ENCODE data around the gene TSG101. TPM values are rescaled to one million over a fixed set of nuclear protein-coding genes. Genes with fewer than 3 reads are reported as not detected.

TSG101 gene
- total and polyA plus RNA-seq, 5 experiments from 2014 or later = 31.8 to 58.7 (median 42.5) TPM

DNA sequence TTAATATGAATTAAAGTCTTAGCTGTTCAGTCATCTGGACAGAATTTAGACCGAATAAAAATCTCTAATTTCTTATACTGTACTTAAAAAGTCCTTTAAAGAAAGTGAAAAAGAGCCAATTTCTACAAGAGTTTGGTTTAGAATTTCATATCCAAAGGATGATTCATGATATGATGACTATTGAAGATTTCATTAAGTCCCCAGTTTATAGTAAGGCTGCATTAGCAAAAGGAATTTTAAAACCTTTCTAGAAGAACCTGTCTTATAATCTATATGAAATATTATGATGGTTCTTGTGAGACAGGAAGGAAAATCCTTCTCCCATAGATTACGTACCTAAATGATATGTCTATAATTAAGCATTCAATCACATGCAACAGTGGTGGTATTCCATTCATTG, 34.8 kb downstream of the TSG101 start:
- Mint-ChIP-seq H3K27ac (peak overlapping the region in 1 of 10 donors; percentile 29), H3K4me3 (no peak overlapping the region), H3K9me3 (no peaks in the 10 kb centered on the region), H3K36me3 (peaks cover 0 to 86% (median 37%) of the 10 kb centered on the region in 3 donors), H3K27me3 (no peaks in the 10 kb centered on the region), H3K4me1 (peaks cover 5 to 11% (median 9%) of the 10 kb centered on the region in 4 donors)
- DNase-seq (no peak), ATAC-seq (no peak)
- POLR2A ChIA-PET = no interaction called here

DNA sequence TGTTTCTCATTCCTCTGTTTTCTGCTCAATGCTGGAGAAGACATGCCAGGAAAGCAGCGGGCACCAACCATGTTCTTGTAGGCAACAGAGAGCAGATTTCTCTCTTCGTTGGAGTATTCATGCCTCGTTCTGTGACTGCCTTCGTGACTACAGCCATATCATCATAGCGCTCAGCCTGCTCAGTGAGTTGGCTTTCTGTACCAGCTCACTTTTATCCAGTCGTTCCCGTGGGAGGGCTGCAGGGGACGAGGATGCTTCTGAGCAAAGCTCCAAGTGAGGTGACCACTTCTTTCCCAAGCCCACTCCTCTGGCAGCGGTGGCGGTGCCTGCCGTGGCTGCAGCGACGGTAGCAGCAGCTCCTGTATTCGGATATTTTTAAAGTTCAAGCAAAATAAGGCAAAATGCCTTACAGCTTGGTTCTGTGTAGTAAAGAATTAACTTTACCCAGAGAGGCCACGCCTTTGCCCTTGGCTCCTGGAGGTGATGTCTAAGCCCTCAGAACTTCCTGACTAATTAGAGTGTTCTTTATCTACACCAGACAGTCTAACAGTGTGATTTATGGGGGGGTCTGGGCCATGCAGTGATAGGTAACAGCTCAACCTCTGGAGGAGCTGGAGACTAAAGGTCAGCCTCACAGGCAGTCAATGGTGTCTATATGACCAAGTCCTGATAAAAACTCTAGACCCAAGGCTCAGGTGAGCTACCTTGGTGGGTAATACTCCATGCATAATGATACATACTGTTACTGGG, 35.8 kb downstream of the TSG101 start:
- Mint-ChIP-seq H3K36me3 (peaks cover 0 to 86% (median 37%) of the 10 kb centered on the region in 3 donors), H3K4me3 (no peak overlapping the region), H3K9me3 (no peaks in the 10 kb centered on the region), H3K27ac (peak overlapping the region in 5 of 10 donors; percentile 27 to 76 (median 39)), H3K4me1 (peaks cover 2 to 11% (median 9%) of the 10 kb centered on the region in 4 donors), H3K27me3 (no peaks in the 10 kb centered on the region)
- DNase-seq (no peak), ATAC-seq (no peak)
- POLR2A ChIA-PET = no interaction called here

DNA sequence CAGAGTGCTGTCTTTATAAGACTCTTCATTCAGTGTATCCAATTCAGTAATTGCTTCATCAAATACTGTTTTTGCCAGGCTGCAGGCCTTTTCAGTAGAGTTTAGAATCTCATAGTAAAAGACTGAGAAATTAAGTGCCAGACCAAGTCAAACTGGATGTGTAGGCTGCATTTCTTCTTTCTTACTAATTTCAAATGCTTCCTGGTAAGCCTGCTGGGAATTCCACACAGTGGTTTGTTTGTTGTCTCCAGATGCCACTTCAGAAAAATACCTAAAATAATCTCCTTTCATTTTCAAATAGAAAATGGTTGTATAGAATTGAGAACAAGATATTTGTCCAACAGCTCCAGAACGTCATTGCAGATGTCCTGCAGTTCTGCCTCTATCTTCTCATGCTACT, 36.4 kb downstream of the TSG101 start:
- peaks cover 2 to 11% (median 5%) of the 10 kb centered on the region in 4 donors for H3K4me1 Mint-ChIP-seq
- no peaks in the 10 kb centered on the region for H3K27me3 Mint-ChIP-seq
- peak overlapping the region in 4 of 10 donors; percentile 35 to 76 (median 46) for H3K27ac Mint-ChIP-seq
- ATAC-seq (no peak), DNase-seq (no peak)
- H3K36me3 Mint-ChIP-seq = peaks cover 0 to 86% (median 32%) of the 10 kb centered on the region in 3 donors
- POLR2A ChIA-PET = no interaction called here
- H3K4me3 Mint-ChIP-seq = no peak overlapping the region
- H3K9me3 Mint-ChIP-seq = no peaks in the 10 kb centered on the region

DNA sequence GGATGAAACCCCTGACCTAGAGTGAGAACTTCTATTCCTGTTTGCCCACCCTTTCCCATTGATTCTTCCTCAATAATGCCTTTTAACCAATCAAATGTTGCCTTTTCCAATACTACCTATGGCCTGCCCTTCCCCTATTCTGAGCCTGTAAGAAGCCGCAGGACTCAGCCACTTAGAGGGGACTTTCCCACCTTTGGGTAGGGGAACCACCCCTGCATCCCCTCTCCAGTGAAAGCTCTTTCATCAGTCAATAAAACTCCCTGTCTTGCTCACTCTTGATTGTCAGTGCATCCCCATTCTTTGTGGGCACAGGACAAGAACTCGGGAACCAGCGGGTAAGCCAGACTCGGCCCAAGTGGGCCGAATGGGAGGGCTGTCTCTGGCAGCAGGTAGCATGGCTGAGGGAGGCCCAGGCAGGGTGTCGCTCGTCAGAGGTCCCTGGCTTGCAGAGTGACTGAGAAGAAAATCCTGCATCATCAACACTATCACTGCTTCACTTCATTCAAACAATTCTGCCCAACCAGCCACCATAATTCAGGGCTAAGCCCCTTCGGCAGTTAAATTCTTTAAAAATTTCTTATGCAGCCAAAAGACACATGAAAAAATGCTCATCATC, 40.7 kb downstream of the TSG101 start:
- DNase-seq = no peak
- Mint-ChIP-seq H3K4me3 (no peak overlapping the region), H3K4me1 (peaks cover 2 to 11% (median 2%) of the 10 kb centered on the region in 4 donors), H3K27me3 (no peaks in the 10 kb centered on the region), H3K9me3 (no peaks in the 10 kb centered on the region), H3K27ac (peak overlapping the region in 4 of 10 donors; percentile 16 to 32 (median 30)), H3K36me3 (peaks cover 0 to 92% (median 54%) of the 10 kb centered on the region in 3 donors)
- POLR2A ChIA-PET = no interaction called here
- no peak for ATAC-seq

DNA sequence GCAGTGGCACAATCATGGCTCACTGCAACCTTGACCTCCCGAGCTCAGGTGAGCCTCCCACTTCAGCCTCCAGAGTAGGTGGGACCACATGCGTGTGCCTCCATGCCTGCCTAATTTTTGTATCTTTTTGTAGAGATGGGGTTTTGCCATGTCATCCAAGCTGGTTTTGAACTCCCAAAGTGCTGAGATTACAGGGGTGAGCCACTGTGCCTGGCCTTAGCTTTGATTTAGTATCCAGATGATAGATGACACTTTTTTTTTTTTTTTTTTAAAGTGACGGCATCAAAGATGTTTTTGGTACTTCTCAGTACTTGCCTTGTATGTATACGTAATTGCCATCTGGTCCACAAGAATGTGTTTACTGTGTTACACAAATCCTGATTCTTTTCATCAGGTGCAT, 47.7 kb downstream of the TSG101 start:
- H3K4me3 Mint-ChIP-seq = no peak overlapping the region
- no peaks in the 10 kb centered on the region for H3K9me3 Mint-ChIP-seq
- no peaks in the 10 kb centered on the region for H3K27me3 Mint-ChIP-seq
- ATAC-seq (no peak), DNase-seq (no peak)
- H3K36me3 Mint-ChIP-seq = peaks cover 13 to 93% (median 70%) of the 10 kb centered on the region in 3 donors
- POLR2A ChIA-PET = no interaction called here
- peaks cover 0 to 1% (median 0%) of the 10 kb centered on the region in 4 donors for H3K4me1 Mint-ChIP-seq
- H3K27ac Mint-ChIP-seq = no peak overlapping the region

DNA sequence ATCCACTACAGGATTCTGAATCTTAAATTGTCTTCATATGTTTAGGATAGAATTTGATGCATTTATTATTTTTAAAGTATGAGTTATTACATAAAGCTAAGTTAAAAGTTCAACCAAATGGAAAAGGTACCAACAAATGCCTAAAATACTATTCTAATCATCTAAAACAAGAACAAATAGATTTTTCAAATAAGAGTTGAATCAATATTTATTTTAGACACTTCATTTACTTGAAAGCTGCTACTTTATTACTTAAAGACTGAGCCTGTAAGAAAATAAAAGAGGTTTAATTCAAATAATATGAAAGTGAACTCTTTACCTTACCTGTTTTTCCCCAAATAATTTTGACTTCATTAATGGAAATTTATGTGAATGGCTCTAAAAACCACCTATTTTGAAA, 54.2 kb downstream of the TSG101 start:
- Mint-ChIP-seq H3K4me1 (no peaks in the 10 kb centered on the region), H3K27ac (no peak overlapping the region), H3K9me3 (no peaks in the 10 kb centered on the region), H3K27me3 (no peaks in the 10 kb centered on the region), H3K36me3 (peaks cover 6 to 39% (median 26%) of the 10 kb centered on the region in 3 donors), H3K4me3 (no peak overlapping the region)
- no peak for DNase-seq
- ATAC-seq = no peak
- POLR2A ChIA-PET = no interaction called here

DNA sequence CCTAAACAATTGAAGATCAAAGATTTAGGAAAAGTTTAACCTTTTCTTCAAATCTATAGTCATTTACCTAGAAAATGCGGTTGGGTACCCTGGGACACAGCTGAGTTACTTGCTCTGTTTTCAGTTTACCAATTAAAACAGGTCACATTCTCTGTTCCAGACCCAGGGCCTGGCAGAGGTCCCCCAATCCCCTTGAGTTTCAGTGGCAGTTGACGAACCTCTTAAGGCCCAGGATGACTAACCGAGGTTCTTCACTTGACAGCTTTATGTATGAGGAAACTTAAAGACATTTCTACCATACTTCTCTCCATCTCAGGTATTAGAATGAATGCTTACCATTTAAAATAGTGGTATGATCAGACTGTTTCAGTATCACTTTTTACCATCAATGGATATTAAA, 54.7 kb downstream of the TSG101 start:
- no peaks in the 10 kb centered on the region for H3K9me3 Mint-ChIP-seq
- no peak for DNase-seq
- no peak for ATAC-seq
- H3K4me1 Mint-ChIP-seq = no peaks in the 10 kb centered on the region
- H3K27ac Mint-ChIP-seq = no peak overlapping the region
- H3K4me3 Mint-ChIP-seq = no peak overlapping the region
- H3K27me3 Mint-ChIP-seq = no peaks in the 10 kb centered on the region
- H3K36me3 Mint-ChIP-seq = peaks cover 5 to 33% (median 24%) of the 10 kb centered on the region in 3 donors
- POLR2A ChIA-PET = no interaction called here

DNA sequence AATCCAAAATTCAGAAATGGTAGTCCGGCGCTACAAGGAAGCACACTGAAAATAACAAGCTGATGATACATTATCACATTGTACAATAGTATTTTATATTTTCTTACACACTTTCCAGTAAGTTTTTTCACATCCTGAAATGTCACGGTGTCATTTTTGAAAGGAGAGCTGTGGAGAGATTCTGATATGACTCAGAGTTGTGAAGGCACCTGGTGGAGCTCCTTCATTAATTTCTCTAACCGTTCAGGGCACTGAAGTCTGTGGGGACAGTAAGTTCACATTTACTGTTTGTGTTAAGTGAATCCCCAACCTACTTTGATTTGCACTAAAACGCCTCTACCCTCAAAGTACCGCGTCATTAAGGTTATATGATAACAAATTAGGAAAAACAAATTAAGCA, 57.8 kb downstream of the TSG101 start:
- ATAC-seq (no peak), DNase-seq (no peak)
- POLR2A ChIA-PET = no interaction called here
- no peaks in the 10 kb centered on the region for H3K9me3 Mint-ChIP-seq
- H3K4me1 Mint-ChIP-seq = no peaks in the 10 kb centered on the region
- H3K36me3 Mint-ChIP-seq = peaks cover 0 to 12% (median 4%) of the 10 kb centered on the region in 3 donors
- H3K27me3 Mint-ChIP-seq = no peaks in the 10 kb centered on the region
- no peak overlapping the region for H3K4me3 Mint-ChIP-seq
- no peak overlapping the region for H3K27ac Mint-ChIP-seq

DNA sequence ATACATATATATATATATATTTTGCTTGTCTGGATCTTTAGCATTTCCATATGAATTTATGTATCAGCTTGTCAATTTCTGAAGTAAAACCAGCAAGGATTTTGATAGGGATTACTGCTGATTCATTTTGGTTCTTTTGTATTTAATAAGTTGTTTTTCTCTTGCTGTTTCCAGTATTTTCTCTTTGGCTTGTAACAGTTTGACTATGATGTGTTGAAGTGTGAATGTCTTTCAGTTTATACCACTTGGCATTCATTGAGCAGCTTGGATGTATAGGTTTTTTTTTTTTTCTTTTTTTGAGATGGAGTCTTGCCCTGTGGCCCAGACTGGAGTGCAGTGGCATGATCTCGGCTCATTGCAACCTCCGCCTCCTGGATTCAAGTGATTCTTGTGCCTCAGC, 58.7 kb downstream of the TSG101 start:
- H3K36me3 Mint-ChIP-seq = peaks cover 0 to 6% (median 0%) of the 10 kb centered on the region in 3 donors
- H3K27ac Mint-ChIP-seq = no peak overlapping the region
- no peak for DNase-seq
- POLR2A ChIA-PET = no interaction called here
- no peaks in the 10 kb centered on the region for H3K9me3 Mint-ChIP-seq
- no peak for ATAC-seq
- H3K4me3 Mint-ChIP-seq = no peak overlapping the region
- no peaks in the 10 kb centered on the region for H3K27me3 Mint-ChIP-seq
- no peaks in the 10 kb centered on the region for H3K4me1 Mint-ChIP-seq

DNA sequence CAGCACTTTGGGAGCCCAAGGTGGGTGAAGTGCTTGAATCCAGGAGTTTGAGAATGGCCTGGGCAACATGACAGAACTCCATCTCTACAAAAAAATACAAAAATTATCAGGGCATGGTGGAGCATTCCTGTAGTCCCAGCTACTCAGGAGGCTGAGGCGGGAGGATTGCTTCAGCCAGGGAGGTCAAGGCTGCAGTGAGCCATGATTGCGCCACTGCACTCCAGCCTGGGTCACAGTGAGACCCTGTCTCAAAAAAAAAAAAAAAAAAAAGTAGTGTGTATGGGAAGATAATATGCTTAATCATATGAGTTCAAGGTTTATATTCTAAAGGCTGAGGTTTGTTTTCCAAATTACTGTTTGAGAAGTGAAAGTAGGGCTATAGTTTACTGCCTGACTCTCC, 60.3 kb downstream of the TSG101 start:
- H3K27me3 Mint-ChIP-seq = no peaks in the 10 kb centered on the region
- DNase-seq (no peak), ATAC-seq (no peak)
- H3K9me3 Mint-ChIP-seq = no peaks in the 10 kb centered on the region
- H3K27ac Mint-ChIP-seq = no peak overlapping the region
- no peaks in the 10 kb centered on the region for H3K4me1 Mint-ChIP-seq
- H3K4me3 Mint-ChIP-seq = no peak overlapping the region
- H3K36me3 Mint-ChIP-seq = peaks cover 0 to 6% (median 0%) of the 10 kb centered on the region in 3 donors
- POLR2A ChIA-PET = no interaction called here

DNA sequence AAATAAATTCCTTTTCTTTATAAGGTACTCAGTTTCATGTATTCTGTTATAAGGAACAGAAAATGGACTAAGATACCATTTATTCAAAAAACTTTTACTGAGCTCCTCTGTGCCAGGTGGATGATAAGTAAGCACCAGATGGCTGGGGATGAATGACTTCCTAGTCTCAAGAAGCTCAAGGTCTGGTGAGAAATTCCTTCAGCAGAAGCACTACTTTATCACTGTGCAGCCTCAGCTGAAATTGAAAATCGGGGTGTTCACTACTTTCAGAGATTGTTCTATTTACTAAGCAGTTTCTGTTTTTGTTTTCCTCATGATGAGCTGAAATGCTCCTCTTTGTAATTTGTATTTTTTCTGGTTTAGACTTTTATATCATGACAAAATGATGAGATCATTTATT, 63.3 kb downstream of the TSG101 start:
- ATAC-seq (no peak), DNase-seq (no peak)
- H3K4me3 Mint-ChIP-seq = no peak overlapping the region
- H3K4me1 Mint-ChIP-seq = no peaks in the 10 kb centered on the region
- peaks cover 0 to 2% (median 2%) of the 10 kb centered on the region in 3 donors for H3K36me3 Mint-ChIP-seq
- H3K9me3 Mint-ChIP-seq = no peaks in the 10 kb centered on the region
- no peaks in the 10 kb centered on the region for H3K27me3 Mint-ChIP-seq
- H3K27ac Mint-ChIP-seq = no peak overlapping the region
- POLR2A ChIA-PET = no interaction called here

DNA sequence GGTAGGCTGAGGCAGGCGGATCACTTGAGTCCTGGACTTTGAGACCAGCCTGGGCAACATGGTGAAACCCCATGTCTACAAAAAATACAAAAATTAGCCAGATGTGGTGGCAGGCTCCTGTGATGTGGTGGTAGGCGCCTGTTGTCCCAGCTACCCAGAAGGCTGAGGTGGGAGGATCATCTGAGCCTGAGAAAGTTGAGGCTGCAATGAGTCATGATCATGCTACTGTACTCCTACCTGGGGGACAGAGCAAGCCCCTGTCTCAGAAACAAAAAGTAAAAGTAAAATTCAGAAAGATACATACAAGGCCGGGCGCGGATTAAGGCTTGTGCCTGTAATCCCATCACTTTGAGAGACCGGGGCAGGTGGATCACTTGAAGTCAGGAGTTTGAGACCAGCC, 64.8 kb downstream of the TSG101 start:
- no peak overlapping the region for H3K4me3 Mint-ChIP-seq
- DNase-seq = no peak
- ATAC-seq = no peak
- no peaks in the 10 kb centered on the region for H3K4me1 Mint-ChIP-seq
- H3K9me3 Mint-ChIP-seq = no peaks in the 10 kb centered on the region
- H3K27me3 Mint-ChIP-seq = no peaks in the 10 kb centered on the region
- POLR2A ChIA-PET = no interaction called here
- H3K27ac Mint-ChIP-seq = no peak overlapping the region
- H3K36me3 Mint-ChIP-seq = peaks cover 0 to 2% (median 2%) of the 10 kb centered on the region in 3 donors

DNA sequence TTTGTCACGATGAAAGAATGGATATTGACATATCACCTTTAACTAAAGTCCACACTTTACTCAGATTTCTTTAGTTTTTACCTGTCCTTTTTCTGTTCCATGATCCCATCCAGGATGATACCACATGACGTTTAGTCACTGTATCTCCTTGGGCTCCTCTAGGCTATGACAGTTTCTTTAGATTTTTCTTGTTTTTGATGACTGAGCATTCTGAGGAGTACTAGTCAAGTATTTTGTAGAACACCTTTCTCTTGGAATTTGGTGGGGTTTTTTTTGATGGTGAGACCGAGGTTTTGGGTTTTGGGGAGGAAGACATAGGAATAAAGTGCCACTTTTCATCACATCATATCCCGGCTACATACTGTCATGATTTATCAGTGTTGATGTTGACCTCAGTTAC, 67.1 kb downstream of the TSG101 start:
- no peaks in the 10 kb centered on the region for H3K4me1 Mint-ChIP-seq
- H3K36me3 Mint-ChIP-seq = peaks cover 0 to 2% (median 0%) of the 10 kb centered on the region in 3 donors
- peaks cover 0 to 4% (median 2%) of the 10 kb centered on the region in 5 donors for H3K27me3 Mint-ChIP-seq
- POLR2A ChIA-PET = no interaction called here
- DNase-seq = no peak
- no peak for ATAC-seq
- H3K27ac Mint-ChIP-seq = peak overlapping the region in 1 of 10 donors; percentile 59
- H3K4me3 Mint-ChIP-seq = no peak overlapping the region
- H3K9me3 Mint-ChIP-seq = peaks cover 0 to 3% (median 0%) of the 10 kb centered on the region in 9 donors

Data from naive thymus-derived CD8-positive, alpha-beta T cell (primary cell).